Measurements from ENCODE around the gene TMEM127. TPM values are rescaled to one million over a fixed set of nuclear protein-coding genes. Genes with fewer than 3 reads are reported as not detected.

The TMEM127 gene
- total RNA-seq, 1 donor from 2014 or later: 17.8 TPM

GRCh38 chr2:96207073-96207773 is 58.6 kb downstream of the TMEM127 start:
- peak in 1 of 2 donors; percentile 32 for DNase-seq (ENCODE audit: low read depth in 2 of 2)

DNA sequence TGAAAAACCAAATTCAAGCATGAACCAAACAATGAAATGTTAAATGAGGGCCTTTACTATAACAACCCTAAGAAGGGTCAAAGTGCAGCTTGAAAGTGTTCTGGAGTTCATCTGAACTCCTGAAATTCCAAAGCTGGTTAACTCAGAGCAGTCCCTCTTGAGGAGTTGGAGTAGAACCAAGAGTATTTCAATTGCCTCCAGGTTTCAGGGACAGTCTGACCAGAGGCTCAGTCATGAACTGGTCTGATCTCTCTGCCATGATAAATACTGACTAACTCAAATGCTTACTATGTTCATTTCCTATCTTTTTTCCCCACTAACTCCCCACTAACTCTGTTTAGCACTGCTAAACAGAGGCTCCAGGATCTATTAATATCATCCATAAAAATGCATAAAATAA is 59.9 kb downstream of the TMEM127 start:
- DNase-seq (ENCODE audit: low read depth in 2 of 2): peak in 1 of 2 donors; percentile 56

- peak; percentile 76 for DNase-seq (ENCODE audit: low read depth in 2 of 2)
Measured at GRCh38 chr2:96204836-96205624, 60.8 kb downstream of the TMEM127 start.

GRCh38 chr2:96203130-96204028 is 62.4 kb downstream of the TMEM127 start:
- DNase-seq (ENCODE audit: low read depth in 2 of 2): peak; percentile 12 to 31

DNA sequence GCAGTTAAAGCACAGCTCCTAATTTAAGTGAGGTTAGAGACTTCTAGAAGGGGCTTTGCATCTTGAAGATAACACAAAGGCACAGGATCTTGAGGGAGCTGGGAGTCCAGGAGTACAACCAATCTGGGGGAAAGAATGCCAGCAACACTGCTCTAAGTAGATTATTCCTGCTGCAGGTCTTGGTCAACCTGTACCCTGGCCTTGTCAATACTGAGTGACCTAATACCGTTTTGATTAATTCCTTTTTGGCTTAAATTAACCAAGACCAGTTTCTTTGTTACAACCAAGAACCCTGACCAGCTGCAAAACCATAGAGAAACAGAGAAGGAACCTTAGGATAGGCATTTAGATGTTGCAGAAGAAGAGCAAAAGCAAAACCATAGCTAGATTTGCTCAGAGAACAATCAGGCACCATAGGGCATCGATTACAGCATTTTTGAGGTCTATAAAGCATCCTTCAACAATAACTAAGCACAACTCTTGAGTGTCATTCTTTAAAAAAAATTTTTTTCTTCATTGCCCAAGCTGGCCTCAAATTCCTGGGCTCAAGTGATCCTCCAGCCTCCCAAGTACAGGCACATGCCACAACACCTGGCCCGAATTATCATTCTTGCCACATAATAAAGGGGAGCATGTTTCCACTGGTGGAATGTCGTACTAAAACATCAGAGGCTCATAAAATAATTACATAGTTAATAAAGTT is 63.5 kb downstream of the TMEM127 start:
- DNase-seq (ENCODE audit: low read depth in 2 of 2): no peak

- DNase-seq (ENCODE audit: low read depth in 2 of 2): no peak
Measured at GRCh38 chr2:96201338-96201737, 64.5 kb downstream of the TMEM127 start.

- DNase-seq (ENCODE audit: low read depth in 2 of 2): no peak
Measured at GRCh38 chr2:96198921-96199320, 66.9 kb downstream of the TMEM127 start.

Other genes with a start within 250 kb of the TMEM127 start
- 5.6 and 14.3 TPM in 2 replicates for gene GPAT2, start 231.1 kb downstream of the TMEM127 start, total RNA-seq
- under 0.01 TPM in 2 replicates for gene ADRA2B, start 149.4 kb downstream of the TMEM127 start, total RNA-seq
- gene ASTL, start 127.5 kb downstream of the TMEM127 start, total RNA-seq: not detected in 2 replicates
- 0.26 and 0.76 TPM in 2 replicates for gene DUSP2, start 120.6 kb downstream of the TMEM127 start, total RNA-seq
- 238 and 252 TPM in 2 replicates for gene STARD7, start 57.2 kb downstream of the TMEM127 start, total RNA-seq
- gene CIAO1, start 228 bp upstream of the TMEM127 start, total RNA-seq: 84.2 and 100 TPM in 2 replicates
- gene SNRNP200, start 39.5 kb upstream of the TMEM127 start, total RNA-seq: 47.8 and 65.4 TPM in 2 replicates
- gene ITPRIPL1, start 59.3 kb upstream of the TMEM127 start, total RNA-seq: 4.0 and 4.4 TPM in 2 replicates
- gene NCAPH, start 69.8 kb upstream of the TMEM127 start, total RNA-seq: 7.6 and 16.3 TPM in 2 replicates
- gene NEURL3, start 239.4 kb upstream of the TMEM127 start, total RNA-seq: 0.13 TPM in 2 replicates

All from dermis microvascular lymphatic vessel endothelial cell (primary cell).